AG08395 (cell line): ENCODE data around the gene CLEC4G.

Experiments used
- DNase-seq: peaks from one replicate; pipeline ENCODE4 v3.0.0; 2012; ENCODE audit warnings: mixed read lengths, low spot score

CLEC4G gene

GRCh38 chr19:7722231-7722651 is 9.7 kb downstream of the CLEC4G start:
- no peak for DNase-seq

DNA sequence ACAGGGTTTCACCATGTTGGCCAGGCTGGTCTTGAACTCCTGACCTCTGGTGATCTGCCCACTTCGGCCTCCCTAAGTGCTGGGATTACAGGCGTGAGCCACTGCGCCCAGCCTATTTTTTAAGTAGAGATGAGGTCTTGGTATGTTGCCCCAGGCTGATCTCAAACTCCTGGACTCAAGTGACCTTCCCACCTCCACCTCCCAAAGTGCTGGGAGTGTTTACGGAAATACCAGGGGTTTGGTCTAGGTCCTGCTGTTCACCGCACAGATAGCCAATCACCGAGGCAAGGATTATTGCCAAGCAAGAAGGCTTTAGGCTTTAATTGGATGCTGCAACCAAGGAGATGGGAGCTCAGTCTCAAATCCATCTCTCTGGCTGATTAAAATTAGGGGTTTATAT is 11.6 kb downstream of the CLEC4G start:
- no peak for DNase-seq

- DNase-seq: no peak
These were observed 13.2 kb downstream of the CLEC4G start for GRCh38 chr19:7718668-7719067.

GRCh38 chr19:7716762-7717161 is 15.1 kb downstream of the CLEC4G start:
- no peak for DNase-seq

- no peak for DNase-seq
These were observed 16.2 kb downstream of the CLEC4G start for GRCh38 chr19:7715671-7716070.

- no peak for DNase-seq
These were observed 21.3 kb downstream of the CLEC4G start for GRCh38 chr19:7710616-7711015.

DNA sequence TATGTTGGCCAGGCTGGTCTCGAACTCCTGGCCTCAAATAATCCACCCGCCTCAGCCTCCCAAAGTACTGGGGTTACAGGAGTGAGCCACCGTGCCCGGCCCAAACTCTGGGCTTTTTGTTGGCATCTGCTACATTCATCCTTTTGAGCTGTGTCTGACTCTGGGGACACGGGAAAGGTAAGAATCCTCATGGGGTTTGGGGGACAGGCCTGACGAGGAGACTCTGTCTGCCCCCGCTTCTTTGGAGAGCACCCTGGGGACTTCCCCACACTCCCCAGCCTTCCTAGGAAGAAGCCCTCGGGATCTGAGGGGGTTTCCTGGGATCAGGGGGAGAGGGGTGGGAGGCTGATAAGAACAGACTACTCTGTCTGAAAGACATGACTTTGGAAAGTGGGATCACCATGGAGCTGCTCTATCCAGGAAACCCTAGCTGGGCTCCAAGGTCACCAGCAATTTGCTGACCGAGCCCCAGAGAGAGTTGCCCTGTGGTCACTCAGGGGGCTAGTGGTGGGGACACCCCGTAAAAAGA is 21.9 kb downstream of the CLEC4G start:
- DNase-seq: no peak

DNA sequence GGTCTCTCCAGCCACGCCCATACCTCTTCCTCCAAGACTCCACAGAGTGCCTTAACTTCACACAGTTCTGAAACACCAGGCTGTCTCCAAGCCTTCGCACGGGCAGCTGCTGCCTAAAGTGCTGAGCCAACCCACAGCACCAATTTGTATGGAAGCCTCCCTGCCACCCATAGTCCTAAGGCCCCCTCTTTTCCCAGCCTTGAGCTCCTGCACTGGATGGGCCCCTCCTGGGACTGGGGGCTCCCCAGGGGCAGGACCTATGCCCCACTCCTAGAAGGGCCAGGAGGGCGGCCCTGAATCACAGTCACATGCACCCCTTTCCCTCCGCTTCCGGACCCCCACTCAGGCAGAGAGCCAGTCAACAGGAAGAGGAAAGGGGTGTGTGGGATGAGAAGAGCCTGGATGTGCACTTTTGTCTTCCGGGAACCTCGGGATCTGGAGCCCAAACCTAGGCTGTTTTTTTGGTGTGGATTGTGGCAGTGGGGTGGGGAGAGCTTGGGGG is 24.9 kb downstream of the CLEC4G start:
- no peak for DNase-seq

GRCh38 chr19:7706188-7706954 is 25.5 kb downstream of the CLEC4G start:
- DNase-seq: no peak

DNA sequence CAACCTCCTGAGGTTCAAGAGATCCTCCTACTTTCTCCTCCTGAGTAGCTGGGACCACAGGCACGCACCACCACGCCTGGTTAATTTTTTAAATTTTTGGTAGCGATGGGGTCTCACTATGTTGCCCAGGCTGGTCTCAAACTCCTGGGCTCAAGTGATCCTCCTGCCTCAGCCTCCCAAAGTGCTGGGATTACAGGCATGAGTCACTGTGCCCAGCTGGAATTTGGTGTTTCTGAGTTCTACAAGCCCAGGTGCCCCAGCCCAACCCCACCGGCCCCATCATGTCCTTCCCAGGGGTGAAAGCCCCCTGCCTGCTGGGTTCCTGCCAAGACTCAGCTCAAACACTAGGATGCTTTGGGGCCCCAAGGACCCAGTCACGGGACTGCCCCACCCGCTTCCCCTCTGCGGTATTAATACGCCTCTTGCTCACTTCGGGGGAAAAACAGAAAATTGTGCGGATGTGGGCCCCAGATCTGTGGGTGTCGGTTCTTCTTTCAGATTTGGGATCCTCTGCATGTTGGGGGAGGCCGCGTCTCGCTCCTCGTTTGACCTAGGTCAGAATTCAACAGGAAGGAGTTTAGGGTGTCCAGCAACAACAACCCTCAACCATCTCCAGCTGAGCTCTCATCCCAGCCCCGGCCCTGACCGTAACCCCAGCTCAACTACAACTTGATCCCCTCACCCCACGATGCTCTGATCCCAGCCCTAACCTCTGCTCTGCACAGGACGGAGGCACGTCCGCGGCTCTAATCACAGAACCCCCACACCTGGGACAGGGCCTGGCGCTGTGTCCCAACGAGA is 26.3 kb downstream of the CLEC4G start:
- DNase-seq: no peak

GRCh38 chr19:7704280-7705060 is 27.4 kb downstream of the CLEC4G start:
- no peak for DNase-seq

DNA sequence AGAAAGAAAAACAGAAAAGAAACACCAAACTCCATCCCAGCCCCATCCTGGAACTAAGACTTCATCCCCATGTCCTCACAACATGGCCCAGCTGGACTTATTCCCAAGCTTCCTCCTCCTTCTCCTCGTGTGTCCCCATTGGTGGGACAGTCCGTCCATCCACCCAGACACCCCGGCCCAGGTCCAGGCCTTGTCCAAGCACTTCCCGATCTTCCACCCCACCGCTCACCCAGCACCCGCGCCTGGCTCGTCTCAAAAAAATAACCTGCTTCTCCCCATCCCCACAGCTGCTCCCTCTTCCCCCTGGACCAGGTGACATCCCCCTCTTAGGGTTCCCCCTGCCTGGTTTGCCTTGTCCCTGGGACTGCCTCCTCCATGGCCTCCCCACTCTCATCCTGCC is 28.6 kb downstream of the CLEC4G start:
- no peak for DNase-seq

- DNase-seq: no peak
These were observed 30.1 kb downstream of the CLEC4G start, which contains the start of gene FCER2 for GRCh38 chr19:7701654-7702457. TSS of gene FCER2 (minus strand) at chr19:7702131. CDS start at chr19:7699760, 2,371 bp downstream.

- DNase-seq: no peak
These were observed 30.8 kb downstream of the CLEC4G start for GRCh38 chr19:7701049-7701653.

GRCh38 chr19:7699417-7700401 is 32.2 kb downstream of the CLEC4G start:
- DNase-seq: no peak

DNA sequence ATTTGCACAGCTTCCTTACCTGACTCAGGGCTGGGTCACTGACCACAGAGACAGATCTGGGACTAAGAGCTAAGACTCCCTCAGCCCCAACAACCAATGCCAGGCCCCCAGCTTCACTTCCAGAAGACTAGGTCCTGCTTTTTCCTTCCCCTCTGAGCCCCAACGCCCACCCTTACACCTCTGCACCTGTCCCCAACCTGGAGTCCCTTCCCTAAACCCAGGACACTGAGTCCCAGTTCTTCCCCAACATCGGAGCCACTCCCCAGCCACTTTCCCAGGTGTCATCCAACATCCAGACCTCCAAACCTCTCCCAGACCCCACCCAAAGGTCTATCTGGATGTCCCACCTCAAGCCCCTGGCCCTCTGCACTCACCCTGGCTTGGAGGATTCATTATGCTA is 32.9 kb downstream of the CLEC4G start:
- DNase-seq: no peak

- DNase-seq: no peak
These were observed 33.3 kb downstream of the CLEC4G start for GRCh38 chr19:7698583-7698982.

- no peak for DNase-seq
These were observed 34.1 kb downstream of the CLEC4G start for GRCh38 chr19:7697721-7698287.

DNA sequence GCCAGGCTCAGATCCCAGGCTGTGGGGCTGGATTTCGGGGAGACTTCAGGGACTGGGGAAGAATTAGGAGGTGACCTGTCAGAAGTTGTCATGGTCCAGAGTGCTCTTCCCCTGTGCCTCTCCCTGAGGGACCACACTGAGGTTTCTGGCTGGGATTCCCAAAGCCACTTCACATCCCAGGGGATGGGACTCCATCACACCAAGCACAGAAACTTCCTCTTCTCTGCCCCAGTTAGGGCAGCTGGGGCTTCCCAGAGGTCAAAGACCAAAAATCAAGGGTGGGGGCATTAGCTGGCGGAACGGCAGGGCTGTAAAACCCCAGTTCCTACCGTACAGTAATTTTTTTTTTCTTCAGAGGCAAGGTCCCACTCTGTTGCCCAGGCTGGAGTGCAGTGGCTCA is 37.4 kb downstream of the CLEC4G start:
- no peak for DNase-seq
